ENCODE results near the gene EFCAB13.

- TF ChIP-seq CTCF (conservative IDR thresholded peaks at IDR 0.05; ENCODE audit: low read depth, low read length): no peak
- TF ChIP-seq SMC3 (IDR thresholded peaks at IDR 0.05; ENCODE audit: low read depth, low read length): no peak
- TF ChIP-seq CEBPB (IDR thresholded peaks at IDR 0.05; ENCODE audit: low read depth, low read length): no peak
- no peak for TF ChIP-seq NFE2L2 (IDR thresholded peaks at IDR 0.05; ENCODE audit: low read depth, low read length)
- no peak for TF ChIP-seq FOS (IDR thresholded peaks at IDR 0.05; ENCODE audit: low read depth, low read length)
- no peak for TF ChIP-seq CHD1 (IDR thresholded peaks at IDR 0.05; ENCODE audit: low read depth, low read length)
- no peak for TF ChIP-seq USF2 (IDR thresholded peaks at IDR 0.05; ENCODE audit: low read depth, low read length)
- TF ChIP-seq POLR2A (IDR thresholded peaks at IDR 0.05; ENCODE audit: low read depth, low read length): no peak
- no peak for TF ChIP-seq MAZ (IDR thresholded peaks at IDR 0.05; ENCODE audit: borderline replicate concordance, low read depth, low read length)
- TF ChIP-seq RCOR1 (IDR thresholded peaks at IDR 0.05; ENCODE audit: insufficient replicate concordance, low read length): no peak
These were observed 46.9 kb upstream of the EFCAB13 start for GRCh38 chr17:47276868-47277267.

All from IMR-90 (cell line).